Body of pancreas (tissue), 4 donors: ENCODE results near the gene AP5M1.

Experiments
- POLR2A ChIP-seq, 3 donors: fragments of 450-650 bp; IDR thresholded peaks; one replicate each; pipeline ENCODE4 v1.6.1; 2016; ENCODE audit warnings: antibody characterized with exemption in 3 of 3, mild to moderate bottlenecking in 2 of 3
- TF ChIP-seq, protein P1 (sequence below), 7 experiments: fragments of 450-650 bp in 4 of 7; fragments of 200-600 bp in 3 of 7; sonication (generic) in 3 of 7; IDR thresholded peaks; one replicate each; pipeline ENCODE4 v1.5.1; 2016 to 2019; ENCODE audit warnings: antibody characterized with exemption in 7 of 7

DNA sequence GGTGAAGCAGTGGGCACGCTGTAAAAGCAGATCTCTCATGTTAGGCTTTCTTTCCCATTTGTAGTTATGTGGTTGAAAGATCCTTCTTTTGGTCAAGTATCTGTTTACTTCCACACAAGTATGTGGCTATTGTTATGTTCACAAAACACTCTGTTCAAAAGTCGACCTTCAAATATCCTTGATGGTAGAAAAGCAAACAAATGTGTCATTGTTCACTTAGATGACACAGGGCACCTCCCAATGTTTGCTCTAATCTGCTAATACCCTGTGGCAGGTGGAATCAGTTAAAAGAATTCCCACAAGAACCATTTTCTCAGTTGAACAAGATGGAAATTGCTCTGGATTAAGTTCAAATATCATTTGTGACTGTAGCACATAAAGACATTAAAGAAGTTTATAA is 78.0 kb downstream of the AP5M1 start:
- TF ChIP-seq, protein P1, sequence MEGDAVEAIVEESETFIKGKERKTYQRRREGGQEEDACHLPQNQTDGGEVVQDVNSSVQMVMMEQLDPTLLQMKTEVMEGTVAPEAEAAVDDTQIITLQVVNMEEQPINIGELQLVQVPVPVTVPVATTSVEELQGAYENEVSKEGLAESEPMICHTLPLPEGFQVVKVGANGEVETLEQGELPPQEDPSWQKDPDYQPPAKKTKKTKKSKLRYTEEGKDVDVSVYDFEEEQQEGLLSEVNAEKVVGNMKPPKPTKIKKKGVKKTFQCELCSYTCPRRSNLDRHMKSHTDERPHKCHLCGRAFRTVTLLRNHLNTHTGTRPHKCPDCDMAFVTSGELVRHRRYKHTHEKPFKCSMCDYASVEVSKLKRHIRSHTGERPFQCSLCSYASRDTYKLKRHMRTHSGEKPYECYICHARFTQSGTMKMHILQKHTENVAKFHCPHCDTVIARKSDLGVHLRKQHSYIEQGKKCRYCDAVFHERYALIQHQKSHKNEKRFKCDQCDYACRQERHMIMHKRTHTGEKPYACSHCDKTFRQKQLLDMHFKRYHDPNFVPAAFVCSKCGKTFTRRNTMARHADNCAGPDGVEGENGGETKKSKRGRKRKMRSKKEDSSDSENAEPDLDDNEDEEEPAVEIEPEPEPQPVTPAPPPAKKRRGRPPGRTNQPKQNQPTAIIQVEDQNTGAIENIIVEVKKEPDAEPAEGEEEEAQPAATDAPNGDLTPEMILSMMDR (IDR thresholded peaks at IDR 0.05): no peak
- TF ChIP-seq POLR2A (IDR thresholded peaks at IDR 0.05): no peak
